HG03139 (cell line): ENCODE data around the gene NAV1.
"Not testable (repeated sequence)": the region's sequence is repeated elsewhere in the genome, so short reads cannot be mapped to it uniquely, and the experiment has no call there.

Source experiments
- ATAC-seq: cut with Tn5 transposase; IDR thresholded peaks from one replicate; pipeline ENCODE4 v1.9.1; 2021; ENCODE audit not compliant: unreplicated experiment

The NAV1 gene

DNA sequence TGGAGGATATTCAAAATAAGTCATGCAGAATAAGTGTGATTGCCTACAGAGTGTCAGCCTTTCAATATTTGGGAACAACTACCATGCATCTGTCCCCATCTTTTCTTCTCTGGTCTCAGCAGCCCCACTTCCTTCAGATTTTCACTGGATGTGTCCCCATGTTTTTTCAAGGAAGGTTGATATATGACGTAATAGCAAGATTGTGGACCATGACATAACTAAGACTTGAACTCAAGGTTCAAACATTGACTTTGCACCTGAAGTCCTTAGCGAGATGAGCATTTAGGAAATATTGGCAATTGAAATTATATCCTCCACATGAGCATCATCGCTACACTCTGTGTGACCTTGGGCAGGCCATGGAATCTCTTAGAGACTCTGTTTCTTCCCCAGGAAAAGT, 5.8 kb downstream of the NAV1 start:
- ATAC-seq: no peak

DNA sequence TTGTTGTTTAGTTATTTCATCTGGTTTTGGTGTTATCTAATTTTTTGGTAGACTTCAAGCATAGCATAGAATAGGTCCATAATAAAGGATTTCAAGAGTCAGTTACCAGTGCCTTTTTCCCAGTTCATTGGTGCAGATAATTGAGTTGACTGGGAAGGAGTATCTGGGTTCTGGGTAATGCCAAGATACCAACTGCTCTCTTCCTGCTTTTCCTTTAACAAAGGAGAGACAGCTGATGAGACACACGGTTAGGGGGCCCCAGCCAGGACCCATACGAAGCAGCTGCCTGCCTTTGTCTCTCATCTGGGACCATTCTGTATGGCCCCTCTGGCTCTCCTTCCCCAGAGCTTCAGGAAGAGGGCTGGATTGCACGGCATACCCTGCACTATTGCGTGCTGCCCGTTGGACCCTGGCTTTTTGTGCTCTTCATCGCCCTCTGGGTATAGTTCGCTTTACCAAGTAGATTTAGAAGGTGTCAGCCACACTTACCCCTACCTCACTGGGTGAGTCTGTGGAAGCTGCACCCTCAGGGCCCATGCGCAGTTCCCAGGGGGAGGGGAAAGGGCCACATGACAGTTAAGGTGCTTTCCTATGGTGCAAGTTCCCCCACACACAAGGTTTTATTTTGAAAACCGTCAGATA, 7.0 kb downstream of the NAV1 start:
- ATAC-seq: no peak

DNA sequence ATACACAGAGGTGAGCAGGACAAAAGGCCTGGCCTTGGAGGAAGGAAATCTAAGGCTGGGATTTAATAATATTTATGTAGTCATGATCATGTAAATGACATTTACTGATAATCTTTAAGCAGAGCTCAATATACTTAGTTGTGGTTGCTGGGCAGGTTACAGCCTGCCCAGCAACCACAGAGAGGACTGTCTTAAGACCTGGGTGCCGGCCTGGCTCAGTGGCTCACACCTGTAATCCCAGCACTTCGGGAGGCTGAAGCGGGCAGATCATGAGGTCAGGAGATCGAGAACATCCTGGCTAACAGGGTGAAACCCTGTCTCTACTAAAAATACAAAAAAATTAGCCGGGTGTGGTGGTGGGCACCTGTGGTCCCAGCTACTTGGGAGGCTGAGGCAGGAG, 10.6 kb downstream of the NAV1 start:
- not testable (repeated sequence) for ATAC-seq

DNA sequence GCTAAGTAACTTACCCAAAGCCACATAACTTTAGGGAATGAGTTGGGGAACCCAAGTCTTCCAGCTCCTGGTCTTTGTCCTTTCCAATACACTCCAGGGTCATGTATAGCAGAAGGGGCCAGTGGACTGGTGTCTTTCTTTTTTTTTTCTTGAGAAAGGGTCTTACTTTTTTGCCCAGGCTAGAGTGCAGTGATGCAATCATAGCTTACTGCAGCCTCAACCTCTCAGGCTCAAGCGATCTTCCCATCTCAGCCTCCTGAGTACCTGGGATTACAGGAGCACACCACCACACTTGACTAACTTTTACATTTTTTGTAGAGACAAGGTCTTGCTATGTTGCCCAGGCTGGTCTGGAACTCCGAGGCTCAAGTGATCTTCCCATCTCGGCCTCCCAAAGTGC, 12.2 kb downstream of the NAV1 start:
- no peak for ATAC-seq

DNA sequence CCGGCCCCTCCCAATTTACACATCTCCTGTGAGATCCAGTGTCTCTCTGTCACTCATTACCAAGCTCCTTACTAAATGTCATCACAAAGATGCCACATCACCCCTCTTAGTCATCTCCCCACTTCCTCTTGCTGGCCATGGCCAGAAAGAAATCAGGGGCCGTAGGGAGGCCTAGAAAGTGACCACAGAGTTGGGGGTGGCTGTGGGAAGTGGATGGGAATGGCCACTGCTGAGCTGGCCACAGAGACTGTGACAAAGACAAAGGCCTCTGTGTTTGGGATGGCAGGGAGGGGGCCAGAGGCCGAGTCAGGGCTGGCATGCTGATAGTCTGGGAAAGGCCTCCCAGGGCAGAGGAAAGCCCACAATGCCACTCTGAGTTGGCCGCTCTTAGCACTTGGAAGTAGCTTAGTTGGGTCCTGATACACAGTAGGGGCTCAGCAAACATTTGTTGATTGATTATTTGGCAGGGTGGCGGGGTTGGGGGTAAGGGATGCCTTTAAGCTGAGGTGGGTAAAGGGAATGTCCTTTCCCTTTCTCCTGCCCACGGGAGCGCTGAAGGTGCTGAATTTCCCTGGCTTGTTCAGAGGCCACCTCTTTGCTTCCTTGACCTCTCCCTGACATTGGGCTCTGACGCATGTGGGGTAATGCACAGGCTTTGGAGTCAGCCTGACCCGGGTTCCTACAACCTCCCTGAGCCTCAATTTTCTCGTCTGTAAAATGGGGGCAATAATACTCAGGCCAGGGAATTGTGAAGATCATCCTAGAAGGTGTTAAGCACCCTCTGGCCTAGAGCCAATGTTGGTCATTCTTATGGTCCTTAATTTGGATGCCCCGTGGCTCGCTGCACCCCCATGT, 13.2 kb downstream of the NAV1 start:
- no peak for ATAC-seq

DNA sequence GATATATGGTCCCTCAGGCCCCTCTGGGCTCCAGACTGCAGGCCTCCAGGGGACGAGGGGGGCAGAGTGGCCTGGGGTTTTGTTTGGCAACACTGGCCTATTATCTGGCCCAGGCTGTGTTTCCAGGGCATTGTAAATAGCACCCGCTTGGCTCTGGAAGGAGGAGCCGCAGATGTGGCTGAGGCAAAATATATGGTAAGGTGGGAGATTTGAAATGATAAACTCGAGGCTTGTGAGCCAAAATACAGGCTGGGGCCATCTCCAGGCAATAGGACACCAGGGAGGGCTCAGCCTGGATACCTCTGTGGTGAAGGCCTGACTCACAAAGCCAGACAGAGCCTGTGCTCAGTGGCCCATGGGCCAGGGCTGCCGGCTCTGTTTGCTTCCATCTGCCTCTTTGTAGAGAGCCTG, 14.0 kb downstream of the NAV1 start:
- no peak for ATAC-seq

DNA sequence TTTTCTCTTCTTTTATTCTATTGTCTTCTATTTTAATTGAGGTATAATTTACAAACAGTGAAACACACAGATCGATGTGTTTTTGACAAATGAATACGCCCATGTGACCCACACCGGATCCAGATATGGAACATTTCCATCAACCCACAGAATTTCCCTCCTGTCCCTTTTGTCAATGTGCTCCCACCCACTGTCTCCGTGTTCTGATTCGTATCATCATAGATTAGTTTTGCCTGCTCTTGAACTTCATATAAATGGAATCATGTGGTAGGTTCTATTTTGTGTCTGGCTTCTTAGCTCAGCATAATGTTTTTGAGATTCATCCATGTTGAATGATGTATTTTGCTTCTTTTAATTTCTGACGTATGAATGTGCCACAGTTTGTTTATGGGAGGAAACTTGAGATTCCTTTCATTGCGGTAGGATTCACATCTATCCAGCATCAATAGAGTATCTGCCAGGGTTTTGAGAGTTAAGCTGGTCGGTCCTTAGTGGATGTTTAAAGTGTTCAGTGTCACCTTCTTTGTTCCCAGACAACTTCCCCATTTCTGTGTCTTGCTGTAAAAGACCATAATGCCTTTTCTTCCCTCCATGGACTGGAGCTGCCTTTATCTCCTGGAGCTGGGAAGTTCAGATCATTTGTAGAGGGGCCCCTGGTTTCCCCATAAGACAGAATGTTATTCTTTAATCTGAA, 14.7 kb downstream of the NAV1 start:
- no peak for ATAC-seq

DNA sequence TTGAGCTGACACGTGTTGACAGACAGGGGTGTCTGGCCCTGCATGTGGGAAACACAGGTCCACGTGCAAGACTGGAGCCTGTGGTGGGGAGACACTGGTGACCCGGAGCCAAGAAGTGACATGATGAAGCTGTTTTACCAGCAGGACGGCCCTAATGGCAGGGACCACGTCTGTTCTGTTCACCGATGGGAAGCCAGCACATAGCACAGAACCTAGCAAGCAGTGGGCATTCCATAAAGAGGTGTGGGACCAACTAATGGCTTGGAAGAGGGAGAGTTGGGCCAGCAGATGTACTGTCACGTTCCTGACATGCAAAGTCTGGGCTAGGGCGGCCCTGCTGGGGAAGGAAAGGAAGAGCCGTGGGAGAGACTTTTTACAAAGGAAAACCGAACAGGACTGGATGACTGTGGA, 15.3 kb downstream of the NAV1 start:
- no peak for ATAC-seq

DNA sequence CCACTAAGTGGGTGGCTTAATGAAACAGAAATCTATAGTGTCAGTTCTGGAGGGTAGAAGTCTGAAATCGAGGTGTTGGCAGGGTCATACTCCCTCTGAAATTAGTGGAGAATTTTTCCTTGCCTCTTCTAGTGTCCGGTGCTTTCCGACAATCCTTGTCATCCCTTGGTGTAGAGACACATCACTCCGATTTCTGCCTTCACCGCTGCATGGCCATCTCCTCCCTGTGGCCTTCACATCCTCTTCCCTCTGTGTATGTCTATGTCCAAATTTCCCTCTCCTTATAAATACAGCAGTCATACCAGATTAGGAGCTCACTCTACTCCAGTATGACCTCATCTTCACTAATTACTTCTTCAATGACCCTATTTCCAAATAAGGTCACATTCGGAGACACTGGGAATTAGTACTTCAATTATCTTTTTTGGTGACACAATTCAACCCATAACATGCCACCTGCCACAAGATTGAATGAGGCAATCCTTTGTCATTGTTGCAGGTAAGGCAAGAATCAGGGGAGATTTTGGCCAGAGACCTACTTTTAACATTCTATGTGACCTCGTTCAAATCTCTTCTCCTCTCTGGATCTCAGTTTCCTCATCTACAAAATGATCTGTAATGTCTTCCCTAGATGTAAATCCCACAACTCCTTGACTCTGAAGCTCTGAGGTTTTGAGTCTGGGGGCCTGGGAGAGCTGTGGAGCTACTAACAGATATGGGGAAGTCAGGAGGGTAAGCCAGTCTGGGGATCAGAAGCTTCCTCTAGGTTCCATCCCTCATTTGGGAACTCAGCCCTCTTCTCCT, 16.1 kb downstream of the NAV1 start:
- no peak for ATAC-seq

DNA sequence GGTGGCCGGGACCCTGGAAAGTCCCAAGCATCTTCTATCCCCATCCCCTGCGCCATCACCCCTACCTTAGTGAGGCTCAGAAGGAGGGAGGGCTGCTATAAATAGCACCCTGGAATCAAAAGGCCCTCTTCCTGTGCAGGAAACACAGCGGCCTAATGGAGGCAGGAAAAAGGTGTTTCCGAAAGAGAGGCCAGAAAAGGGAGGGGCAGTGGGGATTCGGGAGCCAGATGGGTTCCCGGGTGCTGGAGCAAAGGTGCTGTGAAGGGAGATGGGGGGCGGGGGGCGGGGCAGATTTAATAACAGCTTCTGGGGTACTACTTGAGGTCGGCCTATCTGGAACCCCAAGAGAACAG, 16.6 kb downstream of the NAV1 start:
- no peak for ATAC-seq

DNA sequence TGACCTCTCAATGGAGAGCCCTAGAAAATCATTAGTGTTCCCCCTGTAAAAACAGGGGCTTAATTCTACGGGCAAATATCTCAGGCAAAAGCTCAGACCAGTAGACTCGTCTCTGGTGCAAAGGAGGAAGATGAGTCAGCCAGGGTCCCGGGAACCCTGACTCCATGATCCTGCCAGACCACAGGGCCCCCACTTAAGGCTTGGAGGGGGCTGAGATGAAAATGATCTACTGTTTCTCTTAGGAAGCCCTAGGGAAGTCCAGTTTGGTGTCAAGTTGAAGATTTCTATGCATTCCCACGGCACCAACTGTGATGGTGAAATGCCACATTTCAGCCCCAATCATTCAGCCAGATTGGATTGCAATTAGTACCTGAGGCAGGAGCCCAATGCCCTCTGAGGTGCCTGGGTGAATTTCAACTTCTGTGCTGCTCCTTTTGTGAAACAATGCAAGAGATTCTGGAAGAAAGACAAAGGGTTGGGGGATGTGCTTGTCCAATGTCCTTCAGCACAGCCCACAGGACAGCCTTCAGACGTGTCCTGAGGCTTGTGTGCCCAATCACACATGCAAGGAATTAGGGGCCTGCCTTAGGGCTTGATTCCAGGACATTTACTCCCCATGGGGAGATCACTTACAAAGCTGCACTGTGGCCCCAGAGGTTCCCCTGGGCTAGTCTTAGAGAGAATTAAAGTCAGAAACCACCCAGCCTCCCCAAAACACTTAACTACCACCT, 18.1 kb downstream of the NAV1 start:
- ATAC-seq: no peak

DNA sequence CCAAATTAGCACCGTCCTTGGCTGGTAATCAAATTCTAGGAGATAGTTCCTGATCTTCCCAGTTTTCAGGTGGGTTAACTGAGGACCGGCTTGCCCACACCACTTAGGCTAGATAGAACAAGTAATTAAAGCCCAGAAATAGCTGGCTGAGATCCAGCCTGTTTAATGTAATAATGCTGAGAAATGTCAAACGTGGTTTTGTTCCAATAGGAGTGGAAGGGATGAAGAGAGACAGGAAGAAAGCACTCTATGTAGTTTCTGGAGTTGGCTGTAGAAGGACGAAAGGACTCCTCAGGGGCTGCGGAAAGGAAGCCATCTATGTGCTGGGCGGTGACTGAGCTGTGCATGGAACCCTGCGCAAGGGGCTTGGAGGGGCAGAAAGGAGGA, 18.6 kb downstream of the NAV1 start:
- no peak for ATAC-seq

DNA sequence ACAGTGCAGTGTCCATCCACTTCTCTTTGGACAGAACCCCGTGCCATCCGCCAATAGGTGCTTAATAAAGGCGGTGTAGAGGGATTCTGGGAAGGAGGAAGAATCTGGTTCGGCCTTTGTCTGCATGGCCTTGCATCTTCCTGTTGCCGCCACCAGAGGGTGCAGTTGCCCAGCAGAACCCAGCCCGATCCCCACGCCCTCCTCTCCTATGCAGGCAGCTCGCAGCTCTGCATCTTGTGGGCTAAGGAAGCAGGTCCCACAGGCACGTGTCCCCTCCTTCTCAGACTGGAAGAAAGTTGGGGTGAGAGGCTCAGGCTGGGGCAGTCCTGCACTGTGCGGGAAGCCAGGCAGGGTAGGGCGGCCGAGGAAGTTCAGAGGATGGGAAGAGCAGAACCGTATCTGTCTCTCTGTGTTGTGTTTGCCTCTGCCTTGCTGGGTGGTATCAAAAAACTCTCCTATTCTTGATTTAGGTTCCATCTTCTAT, 20.8 kb downstream of the NAV1 start:
- ATAC-seq: peak; percentile 64

DNA sequence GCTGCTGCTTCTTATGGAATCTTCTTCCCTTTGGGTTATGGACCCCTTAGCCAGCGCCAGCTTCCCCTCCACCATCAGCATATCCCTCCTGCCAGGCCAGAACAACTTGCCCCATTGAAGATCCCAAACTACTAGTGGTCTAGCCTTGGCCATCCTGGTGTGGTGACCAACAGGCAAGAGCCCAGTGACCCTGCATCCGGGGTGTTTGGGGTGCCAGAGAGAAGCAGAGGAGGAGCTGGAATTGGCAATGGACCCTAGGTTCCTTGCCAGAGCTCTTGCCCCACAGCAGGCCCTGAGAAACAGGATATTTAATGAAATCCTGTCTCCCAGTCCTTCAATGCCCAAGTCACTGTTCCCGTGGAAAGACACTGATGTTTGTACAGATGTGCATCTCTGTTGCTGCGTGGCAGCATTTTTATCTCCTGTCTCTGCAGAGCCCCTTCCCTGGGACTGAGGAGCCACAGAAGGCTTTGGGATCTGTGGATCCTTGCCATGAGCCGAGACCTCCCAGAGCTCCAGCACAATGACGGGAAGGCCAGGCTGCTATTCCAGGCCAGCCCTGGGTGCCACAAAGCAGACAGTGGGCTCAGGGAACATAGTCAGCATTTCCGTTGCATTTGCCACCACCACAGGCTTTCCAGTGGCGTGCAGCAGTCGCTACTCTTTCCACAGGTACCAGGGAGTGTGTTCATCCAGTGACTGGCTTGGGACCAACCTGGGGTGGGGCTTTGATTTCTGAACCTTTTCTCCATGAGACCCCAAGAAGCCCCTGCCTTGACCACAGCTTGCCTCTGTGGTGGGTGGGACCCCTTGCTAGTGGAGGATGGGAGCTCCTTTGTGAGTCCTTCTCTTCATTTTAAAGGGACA, 21.6 kb downstream of the NAV1 start:
- no peak for ATAC-seq

DNA sequence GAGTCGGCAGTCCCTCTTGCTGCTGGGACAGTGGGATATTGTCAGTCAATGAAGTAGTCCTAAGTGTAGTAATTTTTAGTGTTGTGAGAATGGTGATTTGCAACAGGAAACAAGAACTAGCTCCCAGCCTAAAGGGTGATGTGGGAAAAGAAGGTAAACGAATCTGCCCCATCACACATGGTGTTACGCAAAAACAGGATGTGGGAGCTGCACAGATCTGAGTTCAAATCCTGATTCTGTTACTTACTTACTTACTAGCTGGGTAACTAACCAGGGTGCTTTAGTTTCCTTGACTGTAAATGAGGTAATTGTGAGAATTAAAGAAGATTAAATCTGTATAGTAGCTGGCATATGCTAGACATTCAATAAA, 22.3 kb downstream of the NAV1 start:
- ATAC-seq: no peak

DNA sequence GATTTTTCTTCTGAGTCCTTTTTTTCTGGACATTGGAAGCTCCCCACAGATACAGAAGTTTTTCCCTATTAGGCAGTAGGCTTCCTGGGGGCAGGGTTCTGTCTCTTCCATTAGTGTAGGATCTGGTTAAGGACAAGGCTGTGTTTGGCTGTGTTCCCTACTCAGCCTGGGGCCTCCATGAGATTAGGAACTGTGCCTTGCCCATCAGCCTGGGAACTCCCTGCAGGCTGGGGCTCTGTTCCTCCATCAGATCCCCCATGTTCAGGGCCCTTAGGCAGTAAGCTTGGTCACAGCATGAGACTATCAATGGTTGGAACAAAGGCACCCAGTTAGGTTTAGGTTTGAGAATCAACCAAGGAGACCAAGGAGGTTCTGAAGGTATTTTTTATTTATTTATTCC, 22.7 kb downstream of the NAV1 start:
- no peak for ATAC-seq

DNA sequence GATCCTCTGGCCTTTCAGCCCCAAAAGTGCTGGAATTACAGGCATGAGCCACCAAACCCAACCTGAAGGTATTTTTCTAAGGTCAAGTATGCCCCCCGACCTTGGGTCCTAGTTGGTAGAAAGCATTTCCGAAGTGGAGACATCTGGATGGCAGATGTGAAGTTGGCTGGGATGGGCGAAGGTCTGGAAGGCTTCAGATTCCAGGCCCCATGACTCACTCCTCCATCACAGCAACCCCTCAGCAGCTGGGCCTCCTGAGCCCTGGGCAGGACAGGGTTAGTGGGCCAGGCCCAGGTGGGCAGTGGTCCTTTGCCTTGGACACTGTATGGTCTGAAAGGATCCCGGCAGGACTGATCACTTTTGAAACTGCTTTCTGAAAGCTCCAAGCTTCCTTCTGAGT, 23.3 kb downstream of the NAV1 start:
- ATAC-seq: no peak

DNA sequence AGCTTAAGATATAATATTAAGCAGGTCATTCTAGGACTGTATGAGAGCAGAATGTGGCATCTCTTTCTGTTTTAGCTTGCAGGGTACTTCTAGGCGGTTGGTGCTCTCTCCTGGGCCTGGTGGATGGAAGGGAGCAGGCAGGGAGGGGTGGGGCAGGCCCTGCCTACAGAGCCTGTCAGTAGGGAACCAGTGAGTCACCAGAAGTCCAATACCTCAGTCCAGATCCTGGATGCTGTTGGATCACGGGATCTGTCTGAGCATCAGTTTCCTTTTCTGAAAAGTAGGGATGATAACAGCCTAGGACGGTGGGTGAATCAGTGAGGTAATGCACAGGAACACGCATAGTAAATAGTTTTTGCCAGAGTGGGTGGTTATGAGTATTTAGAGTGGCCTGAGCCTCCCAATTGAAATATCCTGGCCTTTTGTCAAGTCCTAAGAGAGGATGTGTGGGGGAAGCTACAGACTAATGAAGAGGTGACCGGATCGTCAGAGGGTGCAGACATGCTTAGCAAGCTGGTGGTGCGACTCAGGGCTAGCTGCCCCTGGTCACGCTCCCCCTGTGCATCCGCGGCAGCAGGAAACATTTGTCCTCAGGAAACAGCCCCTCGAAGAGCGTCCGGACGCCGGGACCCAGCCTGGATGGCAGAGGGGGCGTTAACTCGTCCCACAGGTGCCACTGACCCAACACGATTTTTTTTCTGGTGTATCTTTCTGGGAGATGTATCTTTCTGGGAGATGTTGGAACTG, 23.9 kb downstream of the NAV1 start:
- ATAC-seq: no peak

DNA sequence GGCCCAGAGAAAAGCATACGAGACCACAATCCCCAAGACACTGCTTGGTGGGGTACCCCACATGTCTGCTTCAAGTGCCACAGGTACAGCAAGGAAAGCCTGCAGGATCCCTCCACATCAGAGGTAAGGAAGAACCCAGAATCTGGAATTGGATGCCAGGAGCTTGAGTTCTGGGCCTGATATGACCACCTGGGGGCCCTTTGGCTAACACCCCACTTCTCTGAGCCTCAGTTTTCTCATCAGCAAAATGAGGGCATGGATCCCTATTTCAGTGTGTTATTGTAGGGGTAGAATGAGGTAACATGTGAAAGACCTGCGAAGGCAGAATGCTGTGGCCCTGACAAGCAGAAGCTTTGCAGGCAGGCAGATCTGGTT, 24.5 kb downstream of the NAV1 start:
- ATAC-seq: no peak
